ENCODE data around the gene TMEM208.

DNA sequence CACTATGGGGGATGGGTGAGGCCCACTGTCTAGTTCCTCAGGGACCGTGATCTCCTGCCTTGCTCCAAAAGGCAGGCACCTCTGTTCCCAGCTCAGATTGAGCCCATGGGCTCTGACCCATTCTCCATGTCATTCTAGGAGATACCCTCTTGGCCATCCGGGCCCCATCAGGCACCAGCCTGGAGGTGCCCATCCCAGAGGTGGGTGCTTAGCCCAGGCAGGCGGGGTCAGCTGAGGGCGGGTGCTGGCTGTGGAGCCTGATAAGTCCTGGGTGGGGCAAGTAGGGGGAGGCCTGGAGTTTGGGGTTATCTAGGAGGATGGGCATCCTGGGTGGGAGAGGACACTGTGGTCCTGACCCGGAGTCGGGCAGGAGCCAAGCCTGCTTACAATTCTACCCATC, 32.7 kb upstream of the TMEM208 start:
- TF ChIP-seq, protein P1, sequence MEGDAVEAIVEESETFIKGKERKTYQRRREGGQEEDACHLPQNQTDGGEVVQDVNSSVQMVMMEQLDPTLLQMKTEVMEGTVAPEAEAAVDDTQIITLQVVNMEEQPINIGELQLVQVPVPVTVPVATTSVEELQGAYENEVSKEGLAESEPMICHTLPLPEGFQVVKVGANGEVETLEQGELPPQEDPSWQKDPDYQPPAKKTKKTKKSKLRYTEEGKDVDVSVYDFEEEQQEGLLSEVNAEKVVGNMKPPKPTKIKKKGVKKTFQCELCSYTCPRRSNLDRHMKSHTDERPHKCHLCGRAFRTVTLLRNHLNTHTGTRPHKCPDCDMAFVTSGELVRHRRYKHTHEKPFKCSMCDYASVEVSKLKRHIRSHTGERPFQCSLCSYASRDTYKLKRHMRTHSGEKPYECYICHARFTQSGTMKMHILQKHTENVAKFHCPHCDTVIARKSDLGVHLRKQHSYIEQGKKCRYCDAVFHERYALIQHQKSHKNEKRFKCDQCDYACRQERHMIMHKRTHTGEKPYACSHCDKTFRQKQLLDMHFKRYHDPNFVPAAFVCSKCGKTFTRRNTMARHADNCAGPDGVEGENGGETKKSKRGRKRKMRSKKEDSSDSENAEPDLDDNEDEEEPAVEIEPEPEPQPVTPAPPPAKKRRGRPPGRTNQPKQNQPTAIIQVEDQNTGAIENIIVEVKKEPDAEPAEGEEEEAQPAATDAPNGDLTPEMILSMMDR (IDR thresholded peaks at IDR 0.05): no peak
- TF ChIP-seq EZH2phosphoT487 (IDR thresholded peaks at IDR 0.05; ENCODE audit: borderline replicate concordance, low read depth) (no peak), RAD21 (IDR thresholded peaks at IDR 0.05; ENCODE audit: low read length) (no peak), CHD2 (IDR thresholded peaks at IDR 0.05; ENCODE audit: low read length, partially characterized antibody) (no peak), NFIC (IDR thresholded peaks at IDR 0.05; ENCODE audit: borderline replicate concordance) (no peak)
- TF ChIP-seq, protein P2, sequence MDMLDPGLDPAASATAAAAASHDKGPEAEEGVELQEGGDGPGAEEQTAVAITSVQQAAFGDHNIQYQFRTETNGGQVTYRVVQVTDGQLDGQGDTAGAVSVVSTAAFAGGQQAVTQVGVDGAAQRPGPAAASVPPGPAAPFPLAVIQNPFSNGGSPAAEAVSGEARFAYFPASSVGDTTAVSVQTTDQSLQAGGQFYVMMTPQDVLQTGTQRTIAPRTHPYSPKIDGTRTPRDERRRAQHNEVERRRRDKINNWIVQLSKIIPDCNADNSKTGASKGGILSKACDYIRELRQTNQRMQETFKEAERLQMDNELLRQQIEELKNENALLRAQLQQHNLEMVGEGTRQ (IDR thresholded peaks at IDR 0.05; ENCODE audit: borderline replicate concordance, low read depth, low read length): no peak

All from SK-N-SH (cell line).